Measurements from ENCODE around the gene IGHMBP2. TPM values are rescaled to one million over a fixed set of nuclear protein-coding genes. Genes with fewer than 3 reads are reported as not detected.

Gene IGHMBP2
- total RNA-seq, 1 donor from 2014 or later = 28.3 TPM

- Mint-ChIP-seq H3K36me3 (peaks cover 18% of the 10 kb centered on the region), H3K4me1 (no peaks in the 10 kb centered on the region), H3K9me3 (no peaks in the 10 kb centered on the region), H3K27me3 (ENCODE audit: low read depth) (no peaks in the 10 kb centered on the region), H3K27ac (no peak overlapping the region), H3K4me3 (no peak overlapping the region)
- DNase-seq (ENCODE audit: low spot score in 2 of 2, unreplicated experiment in 2 of 2) = no peak
- TF ChIP-seq CTCF (IDR thresholded peaks at IDR 0.05; ENCODE audit: unreplicated experiment) = no peak
Observed at GRCh38 chr11:68933605-68934320, 30.1 kb downstream of the IGHMBP2 start.

GRCh38 chr11:68934321-68934645 is 30.6 kb downstream of the IGHMBP2 start:
- Mint-ChIP-seq H3K36me3 (peaks cover 19% of the 10 kb centered on the region), H3K9me3 (no peaks in the 10 kb centered on the region)

GRCh38 chr11:68934666-68935065 is 31.0 kb downstream of the IGHMBP2 start:
- no peak for TF ChIP-seq CTCF (IDR thresholded peaks at IDR 0.05; ENCODE audit: unreplicated experiment)
- no peaks in the 10 kb centered on the region for H3K27me3 Mint-ChIP-seq (ENCODE audit: low read depth)
- H3K36me3 Mint-ChIP-seq = peaks cover 16% of the 10 kb centered on the region

More at GRCh38 chr11:68934321-68934645, 30.6 kb downstream of the IGHMBP2 start:
- no peak for DNase-seq (ENCODE audit: low spot score in 2 of 2, unreplicated experiment in 2 of 2)
- Mint-ChIP-seq H3K27ac (no peak overlapping the region), H3K4me1 (no peaks in the 10 kb centered on the region), H3K4me3 (no peak overlapping the region), H3K27me3 (ENCODE audit: low read depth) (no peaks in the 10 kb centered on the region)
- no peak for TF ChIP-seq CTCF (IDR thresholded peaks at IDR 0.05; ENCODE audit: unreplicated experiment)

GRCh38 chr11:68935066-68935465 is 31.4 kb downstream of the IGHMBP2 start:
- TF ChIP-seq CTCF (IDR thresholded peaks at IDR 0.05; ENCODE audit: unreplicated experiment) = no peak
- no peak for DNase-seq (ENCODE audit: low spot score in 2 of 2, unreplicated experiment in 2 of 2)
- Mint-ChIP-seq H3K27me3 (ENCODE audit: low read depth) (no peaks in the 10 kb centered on the region), H3K36me3 (peaks cover 14% of the 10 kb centered on the region), H3K9me3 (no peaks in the 10 kb centered on the region), H3K27ac (no peak overlapping the region), H3K4me1 (no peaks in the 10 kb centered on the region), H3K4me3 (no peak overlapping the region)

More at GRCh38 chr11:68934666-68935065, 31.0 kb downstream of the IGHMBP2 start:
- Mint-ChIP-seq H3K27ac (no peak overlapping the region), H3K4me1 (no peaks in the 10 kb centered on the region), H3K4me3 (no peak overlapping the region), H3K9me3 (no peaks in the 10 kb centered on the region)
- no peak for DNase-seq (ENCODE audit: low spot score in 2 of 2, unreplicated experiment in 2 of 2)

- H3K4me3 Mint-ChIP-seq = no peak overlapping the region
- DNase-seq (ENCODE audit: low spot score in 2 of 2, unreplicated experiment in 2 of 2) = no peak
- H3K9me3 Mint-ChIP-seq = no peaks in the 10 kb centered on the region
- peaks cover 11% of the 10 kb centered on the region for H3K36me3 Mint-ChIP-seq
- no peaks in the 10 kb centered on the region for H3K27me3 Mint-ChIP-seq (ENCODE audit: low read depth)
- TF ChIP-seq CTCF (IDR thresholded peaks at IDR 0.05; ENCODE audit: unreplicated experiment) = no peak
- H3K27ac Mint-ChIP-seq = no peak overlapping the region
- H3K4me1 Mint-ChIP-seq = no peaks in the 10 kb centered on the region
Observed at GRCh38 chr11:68935516-68936357, 32.0 kb downstream of the IGHMBP2 start.
